Colonic mucosa (tissue), 4 donors: Measurements from ENCODE around the gene TRMU. TPM values are rescaled to one million over a fixed set of nuclear protein-coding genes. Genes with fewer than 3 reads are reported as not detected.
A peak's percentile ranks its signal among the peaks of the same experiment; 100 is the strongest.

ENCODE experiments used
- DNase-seq: peaks from one replicate; pipeline ENCODE4 v3.0.0-alpha.2; 2020
- H3K27ac ChIP-seq: fragments of 200-600 bp; one replicate; pipeline ENCODE4 v1.8.0; 2021
- H3K27me3 ChIP-seq: fragments of 200-600 bp; one replicate; pipeline ENCODE4 v1.8.0; 2021
- H3K36me3 ChIP-seq: fragments of 200-600 bp; one replicate; pipeline ENCODE4 v1.8.0; 2021
- H3K4me1 ChIP-seq: fragments of 200-600 bp; one replicate; pipeline ENCODE4 v1.8.0; 2021; ENCODE audit warnings: mild to moderate bottlenecking
- H3K4me3 ChIP-seq: fragments of 200-600 bp; one replicate; pipeline ENCODE4 v1.8.0; 2021
- H3K9ac ChIP-seq, 2 donors: one replicate each; pipeline ENCODE4 v1.7.0; 2013; ENCODE audit warnings: control low read depth in 2 of 2, low read depth in 2 of 2, low read length in 2 of 2
- H3K9me3 ChIP-seq: fragments of 200-600 bp; one replicate; pipeline ENCODE4 v1.8.0; 2021
- CTCF ChIP-seq: fragments of 200-600 bp; IDR thresholded peaks from one replicate; pipeline ENCODE4 v1.8.0; 2022; ENCODE audit warnings: antibody characterized with exemption, mild to moderate bottlenecking
- intact Hi-C: fragments of 100-400 bp; cut with DNase I; formaldehyde crosslinking; loops from one replicate; pipeline ENCODE4 v1.14.1; 2022
- total RNA-seq, 2 donors: library from RNA; stranded (reverse); fragmentation: NEBNext Ultra II Directional in 1 of 2; extraction: Animal tissue kit (Norgen Biotek cat#: 25700) in 1 of 2; gene quantifications; one replicate each; pipeline ENCODE4 v1.2.1, GENCODE V29; 2021
- donor health status: healthy.
- donor health status: DM: no; HTN: no; CAD: no.
- donor health status: DM: no; HTN: no; CAD: no.

TRMU gene
- total RNA-seq, 2 donors from 2014 or later = 25.2 to 71.8 TPM

- peak overlapping the region; percentile 3 to 46 for H3K9ac ChIP-seq
- no peak for DNase-seq
- H3K4me3 ChIP-seq = no peak overlapping the region
- no peaks in the 10 kb centered on the region for H3K27me3 ChIP-seq
- H3K27ac ChIP-seq = no peak overlapping the region
- no peaks in the 10 kb centered on the region for H3K9me3 ChIP-seq
- intact Hi-C loops = no loop called here
- no peak for TF ChIP-seq CTCF
- no peaks in the 10 kb centered on the region for H3K4me1 ChIP-seq
- peaks cover 5% of the 10 kb centered on the region for H3K36me3 ChIP-seq
Observed at GRCh38 chr22:46288846-46289243, 46.7 kb upstream of the TRMU start.

DNA sequence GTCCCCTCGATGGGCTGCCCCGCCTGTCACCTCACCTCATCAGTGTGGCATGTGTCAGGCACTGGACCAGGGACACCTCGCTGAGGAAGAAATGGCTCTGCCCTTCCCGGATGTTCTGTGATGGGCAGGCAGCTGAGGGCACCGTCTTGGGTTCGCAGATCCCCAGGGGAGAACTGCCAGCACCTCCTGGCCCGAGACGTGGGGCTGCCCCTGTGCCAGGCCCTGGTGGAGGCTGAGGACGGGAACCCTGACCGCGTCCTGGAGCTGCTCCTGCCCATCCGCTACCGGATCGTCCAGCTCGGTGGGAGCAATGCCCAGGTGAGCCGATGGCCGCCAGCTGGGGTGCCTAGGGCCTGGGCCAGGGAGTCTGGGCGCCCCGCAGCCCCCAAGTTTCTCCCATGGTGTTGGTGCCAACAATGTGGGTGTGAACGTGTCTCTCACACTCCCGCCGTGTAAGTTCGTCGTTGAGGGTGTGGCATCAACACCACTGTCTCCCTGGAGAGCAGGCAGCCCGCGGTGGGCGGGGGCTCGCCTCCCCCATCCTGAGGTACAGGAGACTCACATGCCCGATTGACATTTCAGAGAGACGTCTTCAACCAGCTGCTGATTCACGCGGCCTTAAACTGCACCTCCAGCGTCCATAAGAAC lies 46.1 kb upstream of the TRMU start:
- H3K36me3 ChIP-seq = peaks cover 5% of the 10 kb centered on the region
- intact Hi-C loops = no loop called here
- no peak overlapping the region for H3K9ac ChIP-seq
- H3K9me3 ChIP-seq = no peaks in the 10 kb centered on the region
- H3K27me3 ChIP-seq = no peaks in the 10 kb centered on the region
- TF ChIP-seq CTCF = no peak
- no peaks in the 10 kb centered on the region for H3K4me1 ChIP-seq
- DNase-seq = no peak
- H3K27ac ChIP-seq = no peak overlapping the region
- H3K4me3 ChIP-seq = no peak overlapping the region

GRCh38 chr22:46290121-46290842 lies 45.2 kb upstream of the TRMU start:
- Histone ChIP-seq H3K27ac (no peak overlapping the region), H3K9me3 (no peaks in the 10 kb centered on the region), H3K4me1 (no peaks in the 10 kb centered on the region), H3K36me3 (peaks cover under 1% of the 10 kb centered on the region), H3K4me3 (no peak overlapping the region), H3K27me3 (no peaks in the 10 kb centered on the region), H3K9ac (no peak overlapping the region)
- no peak for DNase-seq
- intact Hi-C loops = no loop called here
- TF ChIP-seq CTCF = no peak

GRCh38 chr22:46290843-46291785 lies 44.4 kb upstream of the TRMU start:
- no peak overlapping the region for H3K4me3 ChIP-seq
- intact Hi-C loops = no loop called here
- H3K27ac ChIP-seq = no peak overlapping the region
- no peak for DNase-seq
- H3K27me3 ChIP-seq = no peaks in the 10 kb centered on the region
- no peak for TF ChIP-seq CTCF
- H3K9me3 ChIP-seq = no peaks in the 10 kb centered on the region
- H3K9ac ChIP-seq = no peak overlapping the region
- H3K4me1 ChIP-seq = peaks cover 8% of the 10 kb centered on the region
- H3K36me3 ChIP-seq = no peaks in the 10 kb centered on the region

- peaks cover 13% of the 10 kb centered on the region for H3K4me1 ChIP-seq
- intact Hi-C loops = no loop called here
- H3K4me3 ChIP-seq = no peak overlapping the region
- no peak for TF ChIP-seq CTCF
- DNase-seq = no peak
- H3K36me3 ChIP-seq = no peaks in the 10 kb centered on the region
- H3K9ac ChIP-seq = no peak overlapping the region
- H3K27ac ChIP-seq = no peak overlapping the region
- H3K27me3 ChIP-seq = no peaks in the 10 kb centered on the region
- no peaks in the 10 kb centered on the region for H3K9me3 ChIP-seq
Observed at GRCh38 chr22:46292173-46292572, 43.3 kb upstream of the TRMU start.
